ENCODE measurements around the gene FARS2.

Gene FARS2

DNA sequence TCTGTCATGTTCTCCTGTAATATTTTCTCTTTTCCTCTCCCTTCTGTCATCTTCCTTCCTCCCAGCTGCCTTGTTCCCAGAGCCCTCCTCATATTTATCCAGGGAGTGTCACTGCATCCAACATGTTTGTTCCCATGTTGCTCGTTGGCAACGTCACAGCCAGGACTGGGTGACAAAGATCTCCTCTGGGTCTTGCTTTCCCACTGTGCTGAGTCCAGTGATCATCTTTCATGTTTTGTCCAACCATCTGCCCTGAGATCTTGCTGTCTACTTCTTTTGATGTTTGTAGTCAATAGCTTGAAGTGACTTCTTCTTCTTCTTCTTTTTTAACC, 26.6 kb downstream of the FARS2 start:
- DNase-seq: no peak

DNA sequence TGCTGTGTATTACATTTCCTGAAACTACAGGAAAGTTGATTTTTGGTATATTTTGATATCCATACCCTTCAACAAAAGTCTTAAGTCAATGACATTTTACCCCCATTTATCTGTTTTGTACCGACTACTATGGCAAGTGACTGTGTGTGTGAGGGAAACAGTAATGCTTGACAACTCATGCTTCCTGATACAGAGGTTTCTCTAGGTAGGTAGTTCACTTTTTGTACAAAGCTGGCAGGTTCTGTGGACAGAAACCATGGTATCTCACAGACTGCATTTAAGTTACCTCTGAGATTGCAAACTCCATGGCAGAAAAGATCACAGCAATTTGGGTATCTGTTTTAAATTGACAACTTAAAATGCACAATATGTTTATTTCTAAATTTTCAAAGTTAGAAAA, 28.8 kb downstream of the FARS2 start:
- DNase-seq: no peak

DNA sequence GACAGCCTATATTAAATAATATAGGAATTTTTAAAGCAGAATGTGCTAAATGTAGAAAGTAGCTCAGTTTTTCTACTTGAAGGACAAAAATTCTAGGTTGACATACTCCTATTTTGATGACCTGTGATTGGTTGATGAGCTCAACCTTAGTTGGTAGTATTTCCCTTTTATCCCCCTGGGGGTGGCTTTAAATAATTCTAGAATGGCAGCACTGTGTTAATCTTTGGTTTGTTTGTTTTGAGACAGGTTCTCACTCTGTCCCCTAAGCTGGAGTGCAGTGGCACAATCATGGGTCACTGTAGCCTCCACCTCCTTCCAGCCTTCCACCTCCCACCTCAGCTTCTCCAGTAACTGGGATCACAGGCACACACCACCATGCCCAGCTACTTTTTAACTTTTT, 29.2 kb downstream of the FARS2 start:
- DNase-seq: no peak

- no peak for DNase-seq
Measured at GRCh38 chr6:5292154-5292553, 30.8 kb downstream of the FARS2 start.

GRCh38 chr6:5293692-5294091, 32.4 kb downstream of the FARS2 start:
- DNase-seq: no peak

DNA sequence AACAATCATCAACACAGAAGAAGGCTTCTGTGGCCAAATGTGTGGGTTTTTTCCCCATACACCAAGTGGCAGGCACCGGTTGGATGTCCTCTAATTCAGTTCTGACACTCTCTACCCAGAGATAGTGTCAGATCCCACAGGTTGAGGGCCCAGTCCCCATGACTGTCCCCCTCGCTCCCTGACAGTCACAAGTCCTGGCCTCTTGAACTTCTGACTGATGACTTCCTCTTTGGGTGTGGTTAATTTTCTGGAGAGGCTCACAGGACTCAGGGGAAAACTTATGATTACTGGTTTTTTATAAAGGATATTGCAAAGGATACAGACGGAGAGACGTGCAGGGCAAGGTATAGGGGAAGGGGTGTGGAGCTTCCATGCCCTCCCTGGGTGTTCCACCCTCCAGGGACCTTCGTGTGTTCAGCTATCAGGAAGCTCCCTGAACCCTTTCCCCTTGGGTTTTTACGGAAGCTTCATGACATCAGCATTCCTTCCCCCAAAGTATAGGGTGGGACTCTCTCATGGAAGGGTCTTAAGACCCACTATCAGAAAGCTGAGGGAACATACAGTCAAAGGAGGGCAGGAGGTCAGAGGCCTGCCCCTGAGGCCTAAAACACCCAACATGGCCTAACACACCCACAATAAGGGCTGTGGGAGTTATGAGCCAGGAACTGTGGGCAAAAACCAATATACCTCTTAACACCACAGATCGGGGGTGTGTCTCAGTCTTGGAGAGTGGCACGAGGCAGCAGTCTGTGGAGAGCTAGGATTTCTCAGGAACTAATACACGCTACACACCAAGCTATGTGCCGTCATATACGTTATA, 33.3 kb downstream of the FARS2 start:
- no peak for DNase-seq

- no peak for DNase-seq
Measured at GRCh38 chr6:5295623-5296022, 34.3 kb downstream of the FARS2 start.

DNA sequence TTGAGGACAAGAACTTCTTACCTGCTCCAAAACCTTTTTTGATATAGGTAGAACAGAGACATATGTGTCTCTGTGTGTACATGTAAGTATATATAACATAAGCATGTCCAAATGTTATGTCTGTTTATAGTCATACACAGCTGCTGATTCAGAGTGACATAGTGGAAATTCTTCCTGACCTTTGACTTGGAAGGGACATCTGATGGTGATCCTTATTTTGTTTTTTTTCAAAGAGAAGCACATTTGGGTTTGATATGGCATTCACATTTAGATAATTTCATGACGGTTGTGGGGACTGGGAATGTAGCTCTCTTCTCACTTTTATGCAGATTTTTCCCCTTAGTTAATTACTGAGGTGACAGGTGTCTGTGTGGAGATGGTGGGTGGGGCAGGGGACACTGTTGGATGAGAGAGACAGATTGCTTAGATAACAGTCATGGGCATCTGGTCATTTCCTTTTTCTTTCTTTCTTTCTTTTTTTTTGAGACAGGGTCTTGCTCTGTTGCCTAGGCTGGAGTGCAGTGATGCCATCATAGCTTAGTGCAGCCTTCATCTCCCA, 39.0 kb downstream of the FARS2 start:
- DNase-seq: no peak

DNA sequence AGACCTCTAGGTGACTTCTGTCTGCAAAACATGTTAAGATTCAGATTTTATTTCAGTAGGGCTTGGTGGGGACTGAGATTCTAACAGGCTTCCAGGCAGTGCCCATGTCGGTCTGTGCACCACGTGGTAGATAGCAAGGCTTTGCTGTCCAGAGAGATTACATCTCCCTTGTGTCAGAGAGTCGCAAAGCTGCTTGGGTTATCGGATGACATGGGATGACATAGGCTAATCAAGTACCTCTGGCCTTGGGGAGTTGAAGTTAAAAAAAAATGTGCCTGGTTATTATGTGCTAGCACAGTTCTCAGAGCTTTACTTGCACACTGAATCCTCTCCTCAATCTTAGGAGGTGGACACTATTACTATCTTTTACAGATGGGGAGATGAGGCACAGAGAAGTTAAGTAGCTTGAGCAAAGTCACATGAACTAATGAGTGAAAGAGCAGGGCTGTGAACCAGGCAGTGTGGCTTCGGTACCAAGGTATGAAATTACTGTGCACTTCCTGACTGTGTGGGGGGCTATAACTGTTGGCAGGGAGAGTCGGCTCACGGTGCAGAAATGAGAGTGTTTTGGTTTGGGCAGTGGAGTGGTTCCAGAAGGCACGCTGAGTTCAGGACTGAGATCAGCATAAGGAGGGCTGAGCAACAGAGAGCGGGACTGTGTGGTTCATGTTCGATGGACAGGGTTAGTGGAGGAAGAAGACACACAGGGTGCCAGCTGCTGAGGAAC, 41.1 kb downstream of the FARS2 start:
- DNase-seq: no peak

GRCh38 chr6:5302995-5303622, 41.8 kb downstream of the FARS2 start:
- DNase-seq: no peak

GRCh38 chr6:5303682-5304081, 42.4 kb downstream of the FARS2 start:
- no peak for DNase-seq

DNA sequence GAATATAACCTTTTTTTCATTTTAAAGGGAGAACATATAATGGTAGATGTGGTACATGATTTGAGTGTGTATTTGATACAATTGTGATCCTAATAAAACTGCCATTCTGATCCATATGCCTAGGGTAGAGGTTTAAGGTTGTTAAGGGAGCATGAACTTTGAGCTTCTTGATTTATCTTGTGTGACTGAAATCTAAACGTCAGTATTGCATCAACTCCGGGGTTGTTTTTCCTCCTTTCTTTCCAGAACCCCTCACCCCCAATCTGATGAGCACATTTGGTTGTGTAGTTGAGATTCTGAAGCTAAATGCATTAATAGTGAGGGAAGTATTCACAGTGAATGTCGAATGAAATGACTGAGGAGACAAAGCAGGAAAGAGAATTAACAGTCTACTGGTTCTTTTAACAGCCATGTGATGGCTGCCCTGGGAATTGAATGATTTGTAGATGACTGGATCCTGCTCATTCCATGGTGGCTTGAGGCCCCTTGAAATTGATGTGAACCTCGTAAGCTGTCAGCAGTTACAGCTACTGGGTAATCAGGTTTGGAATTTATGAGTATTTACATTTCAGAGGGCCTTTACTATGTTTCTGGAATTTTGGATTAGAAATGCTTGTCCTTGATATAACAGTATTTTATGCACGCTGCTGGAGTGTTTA, 44.8 kb downstream of the FARS2 start:
- DNase-seq: no peak

GRCh38 chr6:5307058-5307457, 45.7 kb downstream of the FARS2 start:
- no peak for DNase-seq

- no peak for DNase-seq
Measured at GRCh38 chr6:5308066-5308465, 46.8 kb downstream of the FARS2 start.

GRCh38 chr6:5314191-5314865, 53.0 kb downstream of the FARS2 start:
- DNase-seq: no peak

- DNase-seq: no peak
Measured at GRCh38 chr6:5315881-5316280, 54.6 kb downstream of the FARS2 start.

DNA sequence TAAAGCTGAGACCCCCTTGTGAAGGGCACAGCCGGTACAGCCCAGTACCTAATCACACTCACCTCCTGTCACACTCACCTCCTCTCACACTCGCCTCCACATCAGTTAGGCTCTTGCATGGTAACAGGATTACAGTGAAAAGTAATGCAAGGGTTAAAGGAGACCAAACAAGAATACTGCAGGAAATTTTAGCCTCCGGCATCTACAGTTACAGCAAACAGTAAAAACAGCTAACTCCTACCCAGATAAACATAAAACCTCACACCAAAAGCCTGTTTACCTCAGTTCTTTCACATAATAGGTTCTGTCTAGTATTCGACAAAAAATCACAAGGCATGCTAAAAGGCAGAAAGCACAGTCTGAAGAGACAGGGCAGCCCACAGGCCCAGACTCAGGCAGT, 55.6 kb downstream of the FARS2 start:
- no peak for DNase-seq

- DNase-seq: no peak
Measured at GRCh38 chr6:5318617-5319272, 57.4 kb downstream of the FARS2 start.

- DNase-seq: no peak
Measured at GRCh38 chr6:5323979-5324378, 62.7 kb downstream of the FARS2 start.

DNA sequence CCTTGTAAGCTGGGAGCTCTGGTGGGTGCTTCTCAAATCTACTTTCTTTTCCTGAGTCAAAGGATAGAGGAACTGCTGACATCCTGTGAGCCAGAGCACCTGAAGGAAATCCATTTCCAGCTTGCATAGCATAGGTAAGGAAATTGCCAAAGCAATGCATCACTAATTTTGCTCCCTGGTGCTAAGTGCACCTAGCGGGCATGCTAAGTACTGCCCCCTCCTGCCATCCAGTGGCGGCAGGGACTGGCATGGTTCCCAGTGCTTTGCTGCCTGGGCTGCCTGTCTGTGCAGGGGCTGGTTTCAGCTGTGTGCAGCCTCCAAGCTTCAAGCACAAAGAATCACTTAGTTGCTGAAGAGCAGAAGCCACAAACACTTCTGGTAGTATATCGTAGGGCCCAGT, 63.9 kb downstream of the FARS2 start:
- DNase-seq: no peak

DNA sequence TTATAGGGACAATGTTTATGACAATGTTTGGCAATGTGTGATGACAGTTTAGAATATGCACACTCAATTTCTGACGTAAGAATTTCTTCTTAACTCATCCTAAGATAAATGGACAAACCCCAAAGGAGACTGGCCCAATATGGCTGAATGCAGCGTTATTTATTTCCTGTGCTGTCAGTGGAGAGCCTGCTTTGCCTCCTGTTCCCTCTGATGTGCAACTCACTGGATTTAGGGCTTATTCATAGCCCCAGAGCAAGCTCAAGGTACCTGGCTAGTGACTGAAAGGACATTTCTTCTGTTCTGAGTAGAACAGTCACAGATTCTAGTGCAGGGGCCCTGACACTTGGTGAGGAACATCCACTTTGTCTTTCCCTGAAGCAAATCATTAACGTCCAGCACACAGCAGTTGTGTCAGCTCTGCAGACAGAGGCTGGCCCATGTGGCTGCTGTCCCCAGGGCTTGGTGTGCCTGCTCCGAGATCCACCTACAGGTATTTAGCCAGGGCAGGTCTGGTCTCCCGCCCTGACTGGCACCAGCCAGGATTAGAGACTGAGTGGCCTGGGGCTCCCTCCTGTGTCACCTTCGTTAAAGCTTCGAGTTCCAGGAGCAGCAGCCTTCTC, 64.8 kb downstream of the FARS2 start:
- DNase-seq: no peak

GRCh38 chr6:5328800-5329199, 67.5 kb downstream of the FARS2 start:
- DNase-seq: no peak
